HUDEP-2 (cell line): ENCODE data around the gene F10.

Experiments
- DNase-seq, 76 experiments: peaks; one replicate each; lab custom pipeline; 2025; ENCODE audit not compliant: unreplicated experiment in 76 of 76; lab: John Stamatoyannopoulos, UW

Gene F10

DNA sequence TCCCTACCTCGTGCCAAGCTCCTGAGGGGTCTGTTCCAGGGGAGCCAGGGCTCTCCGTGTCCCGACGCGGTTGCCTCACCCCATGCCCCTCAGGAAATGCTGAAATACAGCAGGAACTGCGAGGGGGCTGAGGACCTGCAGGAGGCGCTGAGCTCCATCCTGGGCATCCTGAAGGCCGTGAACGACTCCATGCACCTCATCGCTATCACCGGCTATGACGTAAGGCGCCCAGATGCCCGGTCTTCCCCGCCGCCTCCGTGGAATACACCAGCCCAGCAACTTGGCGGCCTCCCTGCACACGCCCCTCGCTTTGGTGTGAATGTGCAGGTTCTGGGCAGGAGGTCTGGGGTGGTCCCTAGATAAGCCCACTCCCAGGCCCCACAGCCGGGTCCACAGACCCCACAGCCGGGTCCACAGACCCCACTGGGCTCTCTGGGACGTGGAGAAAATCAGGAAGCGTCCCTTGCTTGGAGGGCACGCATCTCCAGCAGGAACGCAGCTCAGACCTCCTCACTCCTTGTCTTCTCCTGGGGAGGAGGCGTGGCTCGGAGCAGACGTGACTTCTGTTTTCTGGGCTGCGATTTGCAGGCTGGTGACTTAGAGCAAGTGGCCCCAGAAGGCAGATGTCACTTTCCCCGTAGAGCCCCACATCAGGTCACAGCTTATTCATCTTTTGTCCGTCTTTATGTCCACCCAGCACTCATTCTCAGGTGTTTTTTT is 36.4 kb upstream of the F10 start:
- DNase-seq: no peak

DNA sequence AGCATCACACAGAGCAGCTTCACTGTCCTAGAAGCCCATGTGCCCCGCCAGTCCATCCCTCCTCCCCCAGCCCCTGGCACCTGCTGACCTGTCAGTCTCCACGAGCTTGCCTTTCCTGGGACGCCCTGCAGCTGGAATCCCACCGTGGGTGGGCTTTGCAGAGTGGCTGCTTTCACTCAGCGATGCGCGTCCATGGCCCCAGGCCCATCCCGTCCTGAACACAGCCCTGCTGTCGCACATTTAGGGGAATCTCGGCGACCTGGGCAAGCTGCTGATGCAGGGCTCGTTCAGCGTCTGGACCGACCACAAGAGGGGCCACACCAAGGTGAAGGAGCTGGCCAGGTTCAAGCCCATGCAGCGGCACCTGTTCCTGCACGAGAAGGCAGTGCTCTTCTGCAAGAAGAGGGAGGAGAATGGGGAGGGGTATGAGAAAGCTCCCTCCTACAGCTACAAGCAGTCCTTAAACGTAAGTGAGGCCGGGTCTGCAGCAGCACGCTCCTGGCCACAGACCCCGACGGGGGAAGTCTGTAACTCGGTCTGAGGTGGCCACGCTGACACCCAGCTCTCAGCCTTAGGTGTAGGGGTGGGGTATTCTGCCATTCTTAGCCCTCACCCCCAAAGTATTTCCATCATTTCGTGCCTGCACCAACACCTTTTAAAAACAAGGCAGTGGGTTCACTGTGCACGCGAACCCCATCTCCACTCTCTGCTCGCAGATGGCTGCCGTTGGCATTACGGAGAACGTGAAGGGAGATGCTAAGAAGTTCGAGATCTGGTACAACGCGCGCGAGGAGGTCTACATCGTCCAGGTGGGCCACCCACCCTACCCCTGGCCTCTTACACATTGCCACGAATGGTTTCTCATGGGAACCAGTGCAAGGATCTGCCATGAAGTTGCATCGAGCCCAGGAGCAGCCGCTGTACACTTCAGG is 35.3 kb upstream of the F10 start:
- DNase-seq: no peak

DNA sequence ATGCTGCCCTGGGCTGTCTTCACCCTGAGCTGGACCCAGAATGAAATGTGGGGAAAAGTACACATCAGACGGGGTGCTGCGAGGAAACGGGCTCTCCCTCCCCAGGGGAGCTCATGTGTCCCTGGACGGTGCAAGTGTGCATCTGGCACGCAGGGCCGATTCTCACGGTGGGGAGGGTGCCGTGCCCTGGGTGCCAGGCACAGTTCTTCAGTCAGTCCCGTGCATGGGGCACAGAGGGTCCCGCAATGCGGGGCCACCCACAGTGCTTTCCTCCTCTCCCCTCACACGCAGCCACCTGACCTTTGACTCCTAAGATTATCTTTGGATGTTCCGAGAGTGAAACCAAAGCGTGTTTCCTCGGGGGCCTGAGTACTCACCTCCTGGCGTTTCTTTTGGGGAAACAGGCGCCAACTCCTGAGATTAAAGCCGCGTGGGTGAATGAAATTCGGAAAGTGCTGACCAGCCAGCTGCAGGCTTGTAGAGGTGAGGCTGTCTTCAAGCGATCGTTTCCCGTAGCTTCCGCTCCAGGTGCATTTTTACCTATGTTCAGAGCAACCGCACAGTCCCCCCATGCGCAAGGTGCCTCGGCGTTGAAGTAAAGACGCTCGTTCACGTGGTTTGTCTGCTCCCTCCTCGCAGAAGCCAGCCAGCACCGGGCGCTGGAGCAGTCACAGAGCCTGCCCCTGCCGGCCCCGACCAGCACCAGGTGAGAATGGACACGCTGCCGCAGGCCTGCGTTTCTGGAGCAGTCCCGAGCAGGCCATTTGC is 34.5 kb upstream of the F10 start:
- no peak for DNase-seq

DNA sequence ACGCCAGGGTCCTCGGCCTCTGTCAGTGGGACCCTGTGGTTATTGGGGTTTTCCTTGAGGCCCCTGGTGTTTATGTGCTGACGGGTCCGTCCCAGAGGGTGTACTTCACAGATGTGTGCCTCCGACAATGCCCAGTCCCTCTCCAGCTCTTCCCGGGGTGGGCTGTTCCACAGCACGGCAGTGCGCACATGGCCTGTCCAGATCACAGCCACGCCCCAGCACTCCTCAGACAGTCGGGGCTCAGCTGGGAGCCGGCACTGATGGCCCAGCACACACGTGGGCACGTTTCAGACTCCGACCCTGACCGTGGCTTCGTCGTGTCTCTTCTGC is 33.9 kb upstream of the F10 start:
- DNase-seq: no peak

DNA sequence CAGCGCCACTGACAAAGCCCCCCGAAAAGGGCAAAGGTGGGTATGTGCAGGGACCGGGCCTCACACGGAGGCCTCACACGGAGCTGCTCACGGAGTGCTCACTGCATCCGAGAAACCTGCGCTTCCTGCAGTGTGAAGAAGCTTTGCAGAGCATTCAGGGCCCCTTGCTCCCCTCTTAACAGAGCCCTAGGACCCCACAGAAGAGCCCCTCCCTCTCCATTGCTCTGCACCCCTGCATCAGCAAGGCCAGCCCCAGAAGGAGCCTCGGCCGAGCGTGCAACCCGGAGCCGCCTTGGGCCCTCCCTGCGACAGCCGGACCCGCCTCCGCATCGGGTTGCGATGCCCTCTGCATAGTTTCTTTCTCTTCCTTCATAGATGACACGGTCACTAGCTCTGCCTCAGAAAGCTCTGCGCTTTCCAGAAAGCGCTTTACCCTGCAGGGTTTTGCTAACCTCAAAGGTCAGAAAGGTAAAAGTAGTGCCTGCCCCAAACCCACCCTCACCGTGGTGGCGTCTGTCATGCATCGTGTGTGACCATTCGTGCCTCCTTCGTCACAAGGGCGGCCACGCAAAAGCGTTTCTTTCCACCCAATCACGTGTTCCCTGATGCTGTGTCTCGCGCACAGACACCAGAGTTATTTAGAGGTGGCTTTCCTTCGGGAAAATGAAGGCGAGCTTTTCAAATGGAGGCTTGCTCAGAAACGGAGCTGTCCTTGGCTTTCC is 32.7 kb upstream of the F10 start:
- no peak for DNase-seq

DNA sequence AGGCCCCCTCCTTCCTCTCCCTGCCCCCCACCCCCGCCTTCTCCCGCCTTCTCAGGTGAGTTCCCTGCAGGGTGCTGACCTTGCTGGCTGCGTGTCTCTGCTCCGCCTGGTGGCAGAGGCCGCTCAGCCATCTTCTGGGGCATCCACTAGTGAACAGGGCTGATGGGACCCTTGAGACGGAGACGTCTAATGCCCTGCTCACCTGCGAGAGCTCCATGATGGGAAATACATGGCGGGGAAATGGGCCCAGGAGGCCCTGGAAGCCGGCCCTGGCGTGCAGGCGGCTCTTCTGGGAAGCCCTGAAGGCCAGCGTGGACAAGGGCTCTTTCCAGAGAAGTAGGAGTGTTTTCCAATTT is 32.2 kb upstream of the F10 start:
- no peak for DNase-seq

DNA sequence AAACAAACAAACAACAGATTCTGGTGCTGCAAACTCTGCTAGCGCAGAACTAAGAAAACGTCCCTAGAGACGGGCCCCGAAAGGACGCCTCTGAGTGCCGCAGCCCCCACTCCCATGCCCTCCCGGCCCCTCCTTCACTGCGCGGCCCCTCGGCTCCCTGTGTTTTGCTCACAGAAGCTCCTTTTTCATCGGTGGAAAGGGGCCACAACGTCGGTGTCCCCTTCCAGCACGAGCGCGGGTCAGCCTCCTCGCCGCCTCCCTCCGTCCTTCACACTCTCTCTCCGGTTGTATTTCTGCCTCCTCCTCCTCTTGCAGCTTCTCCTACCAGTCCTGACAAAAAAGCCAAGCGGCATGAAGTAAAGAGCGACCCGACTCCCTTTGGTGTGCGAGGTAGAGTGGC is 31.8 kb upstream of the F10 start:
- DNase-seq: no peak

DNA sequence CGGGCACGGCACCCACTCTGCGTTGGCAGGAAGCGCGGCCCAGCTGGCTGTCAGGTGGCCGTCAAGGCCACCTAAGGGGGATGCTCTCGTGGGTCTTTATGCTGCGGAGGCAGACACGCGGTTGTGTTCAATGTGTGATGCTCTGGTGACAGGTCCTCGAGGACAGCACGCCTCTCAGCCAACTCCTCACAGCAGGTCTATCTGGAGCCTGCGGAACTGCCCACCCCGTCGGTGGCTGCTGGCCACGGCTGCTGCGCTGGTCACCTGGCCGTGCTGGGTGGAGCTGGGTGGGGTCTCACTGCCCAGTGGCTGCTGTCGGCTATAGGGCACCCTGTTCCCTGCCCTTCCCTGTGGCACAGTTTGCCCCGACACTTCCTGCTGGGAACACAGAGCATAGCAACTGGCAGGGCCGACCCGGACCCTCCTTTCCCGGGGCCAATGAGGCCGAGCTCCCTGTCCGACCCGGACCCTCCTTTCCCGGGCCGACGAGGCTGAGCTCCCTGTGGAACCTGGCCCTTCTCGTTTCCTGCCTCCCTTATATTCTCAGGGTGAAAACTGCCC is 31.3 kb upstream of the F10 start:
- DNase-seq: no peak

DNA sequence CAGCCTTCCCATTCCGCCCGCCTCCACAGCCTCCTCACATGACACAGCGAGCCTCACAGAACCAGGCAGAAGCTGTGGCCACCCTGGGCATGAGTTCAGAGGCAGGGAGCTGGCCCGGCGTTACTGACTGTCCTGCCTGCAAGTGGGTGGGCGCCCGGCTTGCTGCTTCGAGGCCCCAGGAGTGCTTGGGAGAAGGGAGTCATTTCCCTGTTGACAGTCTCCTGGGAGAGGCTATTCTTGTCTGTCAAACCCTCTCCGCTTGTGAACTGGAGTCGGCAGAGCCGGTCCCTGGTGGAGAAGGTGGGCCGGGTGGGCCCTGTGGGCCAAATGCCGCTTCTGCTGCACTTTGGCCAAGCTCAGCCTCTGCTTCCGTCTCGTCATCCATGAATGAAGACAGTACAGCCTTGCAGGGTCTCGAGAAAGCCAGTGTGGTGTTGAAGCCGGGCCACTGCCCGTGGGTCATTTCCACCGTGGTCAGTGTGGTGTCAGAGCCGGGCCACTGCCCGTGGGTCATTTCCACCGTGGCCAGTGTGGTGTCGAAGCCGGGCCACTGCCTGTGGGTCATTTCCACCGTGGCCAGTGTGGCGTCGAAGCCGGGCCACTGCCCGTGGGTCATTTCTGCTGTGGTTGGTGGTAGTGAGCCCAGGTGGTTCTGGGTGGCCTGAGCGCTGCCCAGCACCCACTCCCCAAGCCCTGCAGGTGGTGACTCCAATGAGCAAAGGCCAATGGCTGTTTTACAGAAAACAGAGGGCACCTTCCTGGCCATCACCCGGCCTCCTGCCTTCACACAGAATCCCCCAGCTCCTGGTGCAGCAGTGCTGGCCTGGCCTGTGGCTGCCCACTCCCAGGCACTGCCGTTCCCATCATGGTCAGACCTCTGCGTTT is 30.5 kb upstream of the F10 start:
- DNase-seq: no peak

DNA sequence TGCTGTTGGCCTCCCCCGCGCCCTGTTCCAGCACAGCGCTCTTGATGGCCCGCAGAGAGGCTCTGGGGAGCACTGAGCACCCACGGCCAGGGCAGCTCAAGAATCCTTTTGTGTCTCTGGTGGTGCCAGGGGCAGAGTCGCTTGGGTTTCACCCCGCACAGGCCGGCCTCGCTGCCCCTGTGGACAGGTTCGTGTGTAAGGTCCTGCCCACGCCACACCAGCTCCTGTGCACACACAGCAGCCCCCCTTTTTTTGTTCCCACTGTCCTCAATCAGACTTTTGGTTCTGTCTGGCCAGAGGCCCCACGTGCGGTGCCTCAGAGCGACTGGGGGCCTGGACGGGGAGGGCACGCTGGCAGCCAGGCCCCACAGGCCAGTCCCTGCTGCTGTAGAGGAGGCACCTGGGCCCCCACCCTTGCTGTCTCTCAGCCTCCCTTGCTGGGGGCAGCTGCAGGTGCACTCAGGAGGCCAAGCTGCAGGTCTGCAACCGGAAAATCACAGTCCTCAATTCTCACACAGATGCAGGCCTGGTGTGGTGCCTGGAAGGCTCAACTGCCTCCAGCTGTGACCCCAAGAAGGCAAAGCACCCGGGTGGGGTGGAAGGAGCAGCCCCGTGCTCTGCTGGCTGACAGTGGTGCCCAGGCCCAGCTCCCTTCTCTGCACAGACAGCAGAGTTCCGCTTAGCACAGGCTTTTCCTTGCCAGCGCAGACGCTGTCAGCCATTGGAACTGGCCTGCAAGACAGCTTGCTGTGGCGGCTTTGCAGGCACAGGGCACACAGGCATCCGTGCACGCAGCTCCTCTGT is 29.6 kb upstream of the F10 start:
- DNase-seq: no peak

DNA sequence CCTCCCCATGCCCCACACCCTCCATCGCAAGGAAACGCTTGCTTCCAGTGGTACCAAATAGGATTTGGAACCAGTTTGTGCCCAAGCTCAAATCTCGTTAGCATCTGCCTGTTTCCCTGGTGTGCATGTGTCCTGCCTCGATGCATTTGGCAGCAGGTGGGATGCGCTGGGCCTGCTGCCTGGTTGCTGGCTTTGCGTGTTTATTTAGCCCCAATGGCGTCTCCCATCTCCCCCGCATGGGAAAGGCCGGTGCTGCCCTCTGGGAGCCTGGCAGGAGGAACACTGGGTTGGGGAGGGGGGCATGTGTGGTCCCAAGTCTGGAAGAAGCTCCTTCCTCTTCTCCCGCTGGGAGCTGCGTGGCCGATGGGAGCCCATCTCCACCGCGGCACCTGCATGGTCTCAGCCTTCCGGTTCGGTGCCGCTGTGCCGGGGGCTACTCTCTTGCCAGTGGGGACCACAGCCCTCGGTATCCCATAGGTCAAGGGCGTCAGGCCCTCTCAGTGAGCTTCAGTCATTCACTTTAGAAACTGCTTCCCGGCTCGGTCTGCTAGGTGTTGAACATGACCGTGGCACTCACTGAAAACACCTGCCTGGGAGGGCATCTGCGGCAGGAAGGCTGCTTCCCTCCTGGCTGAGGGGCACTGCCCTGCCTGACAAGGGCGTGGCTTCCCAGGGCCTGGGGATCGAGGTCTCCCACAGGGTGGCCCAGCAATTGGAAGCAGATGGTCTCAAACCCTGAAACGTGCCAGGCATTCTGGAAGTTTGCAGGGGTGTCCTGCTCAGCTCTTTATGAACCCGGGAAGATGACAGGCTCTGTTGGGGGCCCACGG is 28.8 kb upstream of the F10 start:
- no peak for DNase-seq

DNA sequence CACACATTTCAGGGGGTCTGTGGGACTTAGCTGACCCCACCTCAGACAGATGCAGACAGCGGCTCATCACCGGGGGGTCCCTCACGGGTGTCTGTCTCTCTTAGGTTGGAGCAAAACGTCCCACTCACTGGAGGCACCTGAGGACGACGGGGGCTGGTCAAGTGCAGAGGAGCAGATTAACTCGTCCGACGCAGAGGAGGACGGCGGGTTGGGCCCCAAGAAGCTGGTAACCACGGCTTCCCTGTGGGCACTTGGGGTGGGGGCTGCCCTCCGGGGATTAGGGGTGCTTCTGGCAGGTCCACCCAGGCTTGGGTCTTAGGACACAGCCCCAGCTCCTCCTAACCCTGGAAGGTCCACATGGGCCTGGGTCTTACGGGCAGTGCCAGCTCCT is 28.2 kb upstream of the F10 start:
- DNase-seq: no peak

DNA sequence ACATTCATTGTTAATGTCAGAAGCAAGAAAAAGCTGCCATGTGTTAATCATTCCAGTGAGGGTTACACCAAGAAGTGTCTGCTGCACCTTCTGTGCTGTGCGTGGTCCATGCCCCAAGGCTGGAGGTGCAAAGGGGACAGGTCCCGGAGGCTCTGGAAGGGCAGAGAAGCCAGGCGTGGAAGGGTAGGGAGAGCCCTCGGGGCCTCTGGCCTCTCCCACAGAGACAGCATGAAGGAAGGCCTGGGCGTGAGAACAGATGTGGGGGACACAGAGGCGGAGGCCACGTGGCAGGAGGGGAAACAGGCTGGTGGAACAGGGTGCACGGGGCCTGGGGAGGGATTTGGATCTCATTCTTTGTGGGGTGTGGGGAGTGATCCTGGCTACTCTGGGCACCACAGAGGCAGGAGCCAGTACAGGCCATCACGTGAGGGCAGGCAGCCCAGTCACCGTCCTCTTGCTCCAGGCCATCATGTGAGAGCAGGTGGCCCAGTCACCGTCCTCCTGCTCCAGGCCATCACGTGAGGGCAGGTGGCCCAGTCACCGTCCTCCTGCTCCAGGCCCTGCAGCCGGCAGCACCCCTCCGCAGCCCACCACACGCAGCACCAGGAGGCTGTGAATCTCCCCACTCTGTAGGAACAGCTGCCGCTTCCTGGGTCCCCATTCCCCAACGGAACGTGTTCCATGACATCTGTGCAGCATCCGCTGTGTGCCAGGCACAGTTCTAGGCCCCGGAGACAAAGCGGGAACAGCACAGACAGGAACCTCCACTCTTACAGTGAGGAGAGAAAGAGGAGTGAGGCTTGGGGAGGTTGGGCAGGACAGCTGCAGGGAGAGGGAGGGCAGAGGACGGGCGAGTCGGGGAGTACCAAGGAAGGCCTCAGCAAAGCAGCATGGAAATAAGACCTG is 27.2 kb upstream of the F10 start:
- no peak for DNase-seq

DNA sequence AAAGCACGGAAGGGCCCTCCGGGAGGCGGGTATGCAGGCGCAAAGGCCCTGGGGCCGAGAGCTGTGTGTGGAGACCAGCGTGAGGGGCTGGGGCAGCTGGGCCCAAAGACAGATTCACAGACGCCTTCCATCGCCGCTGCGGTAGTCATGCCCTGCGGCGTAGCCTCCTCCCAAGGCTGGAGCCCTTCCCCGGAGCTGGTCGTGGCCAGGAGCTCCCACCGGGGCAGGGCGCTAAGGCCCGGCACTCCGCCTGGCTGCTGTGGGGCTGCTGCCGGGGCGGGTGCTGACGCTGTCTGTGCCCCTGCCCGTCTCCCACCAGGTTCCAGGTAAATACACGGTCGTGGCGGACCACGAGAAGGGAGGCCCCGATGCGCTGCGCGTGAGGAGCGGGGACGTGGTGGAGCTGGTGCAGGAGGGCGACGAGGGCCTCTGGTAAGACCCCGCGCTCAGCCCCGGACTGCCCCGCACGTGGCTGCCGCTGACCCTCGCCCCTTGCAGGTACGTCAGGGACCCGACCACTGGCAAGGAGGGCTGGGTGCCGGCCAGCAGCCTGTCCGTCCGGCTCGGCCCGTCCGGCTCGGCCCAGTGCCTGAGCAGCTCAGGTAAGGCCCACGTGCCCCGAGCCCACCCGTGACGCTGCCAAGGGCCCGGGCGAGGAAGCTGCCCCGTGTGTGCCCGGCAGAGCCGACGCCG is 26.4 kb upstream of the F10 start:
- no peak for DNase-seq

DNA sequence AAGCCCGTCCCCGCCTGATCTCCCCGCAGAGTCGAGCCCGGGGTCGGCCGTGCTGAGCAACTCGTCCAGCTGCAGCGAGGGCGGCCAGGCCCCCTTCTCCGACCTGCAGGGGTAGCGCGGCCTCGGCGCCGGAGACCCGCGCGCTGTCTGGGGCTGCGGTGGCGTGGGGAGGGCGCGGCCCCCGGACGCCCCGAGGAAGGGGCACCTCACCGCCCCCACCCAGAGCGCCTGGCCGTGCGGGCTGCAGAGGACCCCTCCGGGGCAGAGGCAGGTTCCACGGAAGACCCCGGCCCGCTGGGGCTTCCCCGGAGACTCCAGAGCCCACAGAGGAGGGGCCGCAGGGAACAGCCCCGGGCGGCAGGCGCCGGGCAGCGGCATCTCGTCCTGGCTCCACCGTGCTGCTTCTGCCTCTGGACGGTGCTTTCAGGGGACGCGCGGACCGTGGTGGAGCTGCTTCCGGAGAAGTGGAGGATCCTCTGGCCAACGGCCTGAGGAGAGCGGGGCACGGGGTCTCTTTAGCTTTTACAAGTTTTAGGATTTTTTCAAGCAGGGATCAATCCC is 25.8 kb upstream of the F10 start:
- DNase-seq: no peak

DNA sequence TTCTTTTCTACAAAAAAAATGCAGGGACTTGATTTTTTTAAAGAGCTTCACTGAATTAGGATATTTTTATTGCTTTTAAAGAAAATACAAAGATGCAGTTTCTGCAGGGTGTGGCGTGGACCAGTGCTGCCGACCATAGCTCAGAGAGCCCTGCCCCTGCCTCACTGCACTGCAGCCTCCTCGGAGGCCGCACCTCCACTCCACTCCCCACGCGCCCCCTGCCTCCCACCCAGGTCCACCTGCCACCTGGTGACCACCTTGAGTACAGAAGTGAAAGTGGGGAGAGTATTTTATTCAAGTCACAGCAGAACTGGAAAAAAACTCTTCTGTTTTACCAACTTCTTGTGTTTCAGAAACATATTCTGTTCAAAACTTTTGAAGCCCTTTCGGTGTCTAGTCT is 24.9 kb upstream of the F10 start:
- DNase-seq: no peak
